Neural progenitor cell (in vitro differentiated cells): Measurements from ENCODE around the gene LIG1. TPM values are rescaled to one million over a fixed set of nuclear protein-coding genes. Genes with fewer than 3 reads are reported as not detected.

Source experiments
- DNase-seq: peaks from one replicate; pipeline ENCODE4 v3.0.0-alpha.2; 2016; ENCODE audit warnings: low spot score
- H2AFZ ChIP-seq: fragments of 200-600 bp; sonication (generic); replicated peaks from 2 replicates; pipeline ENCODE4 v1.6.1; 2016; ENCODE audit warnings: antibody characterized with exemption
- H3F3A ChIP-seq: fragments of 200-600 bp; sonication (generic); 2 replicates; pipeline ENCODE4 v1.6.1; 2016; ENCODE audit warnings: antibody characterized with exemption, low read depth
- H3K27ac ChIP-seq: fragments of 200-600 bp; sonication (generic); 2 replicates; pipeline ENCODE4 v1.5.1; 2016; ENCODE audit warnings: mild to moderate bottlenecking
- H3K27me3 ChIP-seq: fragments of 200-600 bp; sonication (generic); 2 replicates; pipeline ENCODE4 v1.6.1; 2016; ENCODE audit warnings: mild to moderate bottlenecking, moderate library complexity
- H3K36me3 ChIP-seq: fragments of 200-600 bp; sonication (generic); 2 replicates; pipeline ENCODE4 v1.5.1; 2016
- H3K4me1 ChIP-seq: fragments of 200-600 bp; sonication (generic); 2 replicates; pipeline ENCODE4 v1.6.1; 2016; ENCODE audit warnings: mixed run types
- H3K4me2 ChIP-seq: fragments of 200-600 bp; sonication (generic); 2 replicates; pipeline ENCODE4 v1.6.1; 2016
- H3K4me3 ChIP-seq: fragments of 200-600 bp; sonication (generic); 2 replicates; pipeline ENCODE4 v1.5.1; 2016
- H3K79me2 ChIP-seq: fragments of 200-600 bp; sonication (generic); 2 replicates; pipeline ENCODE4 v1.6.1; 2016; ENCODE audit warnings: low read depth
- H3K9ac ChIP-seq: fragments of 200-600 bp; sonication (generic); 2 replicates; pipeline ENCODE4 v1.6.1; 2016
- H3K9me3 ChIP-seq: fragments of 200-600 bp; sonication (generic); 2 replicates; pipeline ENCODE4 v1.5.1; 2016; ENCODE audit warnings: low read depth
- H4K20me1 ChIP-seq: fragments of 200-600 bp; sonication (generic); 2 replicates; pipeline ENCODE4 v1.6.1; 2016; ENCODE audit warnings: low read depth
- H3K27ac Mint-ChIP-seq: 3 replicates; pipeline ENCODE4 v1.8.0; 2021; ENCODE audit warnings: mixed read lengths
- H3K27me3 Mint-ChIP-seq: 2 replicates; pipeline ENCODE4 v1.8.0; 2022; ENCODE audit warnings: low read depth, mild to moderate bottlenecking, inconsistent platforms, moderate library complexity, mixed read lengths; ENCODE audit not compliant: insufficient read depth
- H3K36me3 Mint-ChIP-seq: 3 replicates; pipeline ENCODE4 v1.8.0; 2021; ENCODE audit warnings: mixed read lengths
- H3K4me1 Mint-ChIP-seq: 3 replicates; pipeline ENCODE4 v1.8.0; 2021; ENCODE audit warnings: mixed read lengths
- H3K4me3 Mint-ChIP-seq: 3 replicates; pipeline ENCODE4 v1.8.0; 2021; ENCODE audit warnings: mild to moderate bottlenecking, moderate library complexity, mixed read lengths
- H3K9me3 Mint-ChIP-seq: 3 replicates; pipeline ENCODE4 v1.8.0; 2020; ENCODE audit warnings: mixed read lengths
- EZH2 ChIP-seq: fragments of 200-600 bp; sonication (generic); IDR thresholded peaks from 2 replicates; pipeline ENCODE4 v1.6.1; 2017; ENCODE audit warnings: antibody characterized with exemption, mild to moderate bottlenecking, moderate library complexity
- EZH2phosphoT487 ChIP-seq: fragments of 200-600 bp; sonication (generic); IDR thresholded peaks from 2 replicates; pipeline ENCODE4 v1.6.1; 2017; ENCODE audit warnings: antibody characterized with exemption
- total RNA-seq: library from RNA; depleted of rRNA; stranded (reverse); fragments of >200 nt; gene quantifications from 2 replicates; pipeline ENCODE4 v1.2.3, GENCODE V29; 2015; ENCODE audit warnings: low replicate concordance
- TF ChIP-seq, protein P1 (sequence below): fragments of 200-600 bp; sonication (generic); IDR thresholded peaks from 2 replicates; pipeline ENCODE4 v1.5.1; 2017; ENCODE audit warnings: antibody characterized with exemption, mild to moderate bottlenecking

Gene LIG1
- total RNA-seq, 1 donor from 2014 or later, result 40.0 TPM

DNA sequence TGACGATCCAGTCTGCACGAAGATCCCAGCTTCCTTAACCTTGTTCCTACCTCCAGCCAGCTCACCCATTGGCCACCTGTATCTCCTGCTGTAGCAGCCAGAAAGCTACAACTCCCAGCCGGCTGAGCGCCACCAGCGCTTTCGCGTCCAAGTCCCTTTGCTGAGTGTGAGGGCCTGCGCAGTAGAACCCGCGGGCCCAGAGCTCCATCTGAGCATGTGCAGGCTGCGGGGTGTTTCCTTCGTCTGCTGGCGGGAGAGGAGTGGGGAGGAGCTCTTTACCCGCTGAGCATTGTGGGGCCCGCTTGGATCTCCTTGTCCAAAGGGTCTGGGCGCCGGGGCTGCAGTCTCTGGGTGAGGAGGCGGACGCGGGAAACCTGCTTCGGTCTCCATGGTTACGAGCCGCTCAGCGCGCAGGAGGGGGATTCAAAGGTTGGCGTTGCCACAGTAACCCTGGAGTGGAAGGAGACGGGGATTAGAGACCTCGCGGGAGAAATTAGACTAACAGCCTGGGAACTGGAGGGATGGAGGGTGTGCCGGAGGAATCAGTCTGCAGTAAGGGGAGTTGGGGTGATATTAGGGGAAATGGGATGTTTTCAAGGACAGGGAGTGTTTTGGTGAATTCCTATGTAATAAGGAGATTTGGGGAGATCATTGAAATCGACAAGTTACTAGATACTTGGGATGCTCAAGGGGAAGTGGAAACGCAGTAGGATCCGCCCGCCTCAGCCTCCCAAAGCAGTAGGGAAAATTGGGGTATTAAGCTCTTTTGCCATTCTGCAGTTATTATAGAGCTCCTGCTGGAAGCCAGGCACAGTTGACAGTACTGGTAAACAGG lies 33.9 kb upstream of the LIG1 start:
- Histone ChIP-seq H3K36me3 (no peaks in the 10 kb centered on the region), H3F3A (peaks cover 16% of the 10 kb centered on the region), H3K27me3 (no peaks in the 10 kb centered on the region), H4K20me1 (no peaks in the 10 kb centered on the region), H3K4me3 (peak overlapping the region; percentile 57), H3K4me1 (peaks cover 8% of the 10 kb centered on the region), H3K4me2 (peak overlapping the region; percentile 90), H3K9ac (peak overlapping the region; percentile 50), H3K27ac (no peak overlapping the region), H2AFZ (peak overlapping the region; percentile 30), H3K9me3 (no peaks in the 10 kb centered on the region), H3K79me2 (peaks cover 4% of the 10 kb centered on the region)
- Mint-ChIP-seq H3K4me3 (no peak overlapping the region), H3K9me3 (no peaks in the 10 kb centered on the region), H3K27me3 (peaks cover 6% of the 10 kb centered on the region), H3K27ac (no peak overlapping the region), H3K4me1 (peaks cover 2% of the 10 kb centered on the region), H3K36me3 (peaks cover 7% of the 10 kb centered on the region)
- peak; percentile 100 for DNase-seq
- no peak for TF ChIP-seq EZH2phosphoT487
- TF ChIP-seq EZH2, result no peak
- TF ChIP-seq, protein P1, sequence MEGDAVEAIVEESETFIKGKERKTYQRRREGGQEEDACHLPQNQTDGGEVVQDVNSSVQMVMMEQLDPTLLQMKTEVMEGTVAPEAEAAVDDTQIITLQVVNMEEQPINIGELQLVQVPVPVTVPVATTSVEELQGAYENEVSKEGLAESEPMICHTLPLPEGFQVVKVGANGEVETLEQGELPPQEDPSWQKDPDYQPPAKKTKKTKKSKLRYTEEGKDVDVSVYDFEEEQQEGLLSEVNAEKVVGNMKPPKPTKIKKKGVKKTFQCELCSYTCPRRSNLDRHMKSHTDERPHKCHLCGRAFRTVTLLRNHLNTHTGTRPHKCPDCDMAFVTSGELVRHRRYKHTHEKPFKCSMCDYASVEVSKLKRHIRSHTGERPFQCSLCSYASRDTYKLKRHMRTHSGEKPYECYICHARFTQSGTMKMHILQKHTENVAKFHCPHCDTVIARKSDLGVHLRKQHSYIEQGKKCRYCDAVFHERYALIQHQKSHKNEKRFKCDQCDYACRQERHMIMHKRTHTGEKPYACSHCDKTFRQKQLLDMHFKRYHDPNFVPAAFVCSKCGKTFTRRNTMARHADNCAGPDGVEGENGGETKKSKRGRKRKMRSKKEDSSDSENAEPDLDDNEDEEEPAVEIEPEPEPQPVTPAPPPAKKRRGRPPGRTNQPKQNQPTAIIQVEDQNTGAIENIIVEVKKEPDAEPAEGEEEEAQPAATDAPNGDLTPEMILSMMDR, result no peak

DNA sequence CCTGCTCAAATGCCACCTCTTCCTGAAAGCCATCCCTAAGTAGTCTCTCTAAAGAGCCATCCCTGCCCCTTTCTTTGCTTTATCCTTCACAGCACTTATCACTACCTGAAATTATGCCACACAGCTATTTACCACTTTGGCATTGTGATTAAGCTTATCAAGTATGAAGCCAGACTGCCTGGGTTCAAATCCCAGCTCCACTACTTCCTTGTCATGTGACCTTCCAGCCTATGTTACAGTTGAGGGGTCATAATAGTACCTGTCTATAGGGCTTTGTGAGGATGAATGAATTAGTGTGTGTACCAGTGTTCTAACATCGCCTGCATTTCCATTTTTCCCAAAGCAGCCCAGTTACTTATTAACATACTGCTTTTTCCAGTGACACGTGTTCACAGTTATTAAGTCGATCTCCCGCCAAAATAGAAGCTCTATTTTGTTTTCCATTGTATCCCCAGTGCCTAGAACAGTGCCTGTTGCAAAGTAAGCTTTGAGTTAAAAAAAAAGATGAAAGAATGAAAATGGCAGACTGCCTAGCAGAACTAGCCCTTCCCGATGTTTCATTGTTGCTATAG lies 33.2 kb upstream of the LIG1 start:
- peak overlapping the region; percentile 67 for H3K4me2 ChIP-seq
- no peaks in the 10 kb centered on the region for H3K27me3 ChIP-seq
- H3K27me3 Mint-ChIP-seq, result peaks cover 6% of the 10 kb centered on the region
- H2AFZ ChIP-seq, result peak overlapping the region; percentile 14
- no peaks in the 10 kb centered on the region for H4K20me1 ChIP-seq
- no peaks in the 10 kb centered on the region for H3K36me3 ChIP-seq
- no peak overlapping the region for H3K27ac Mint-ChIP-seq
- no peaks in the 10 kb centered on the region for H3K9me3 ChIP-seq
- peaks cover 9% of the 10 kb centered on the region for H3K36me3 Mint-ChIP-seq
- DNase-seq, result no peak
- peaks cover 16% of the 10 kb centered on the region for H3F3A ChIP-seq
- peaks cover 4% of the 10 kb centered on the region for H3K79me2 ChIP-seq
- H3K4me1 ChIP-seq, result peaks cover 8% of the 10 kb centered on the region
- peak overlapping the region; percentile 57 for H3K4me3 ChIP-seq
- H3K27ac ChIP-seq, result no peak overlapping the region
- no peak overlapping the region for H3K4me3 Mint-ChIP-seq
- TF ChIP-seq EZH2phosphoT487 (no peak), EZH2 (no peak)
- TF ChIP-seq, protein P1, result no peak
- no peak overlapping the region for H3K9ac ChIP-seq
- H3K9me3 Mint-ChIP-seq, result no peaks in the 10 kb centered on the region
- peaks cover 2% of the 10 kb centered on the region for H3K4me1 Mint-ChIP-seq

DNA sequence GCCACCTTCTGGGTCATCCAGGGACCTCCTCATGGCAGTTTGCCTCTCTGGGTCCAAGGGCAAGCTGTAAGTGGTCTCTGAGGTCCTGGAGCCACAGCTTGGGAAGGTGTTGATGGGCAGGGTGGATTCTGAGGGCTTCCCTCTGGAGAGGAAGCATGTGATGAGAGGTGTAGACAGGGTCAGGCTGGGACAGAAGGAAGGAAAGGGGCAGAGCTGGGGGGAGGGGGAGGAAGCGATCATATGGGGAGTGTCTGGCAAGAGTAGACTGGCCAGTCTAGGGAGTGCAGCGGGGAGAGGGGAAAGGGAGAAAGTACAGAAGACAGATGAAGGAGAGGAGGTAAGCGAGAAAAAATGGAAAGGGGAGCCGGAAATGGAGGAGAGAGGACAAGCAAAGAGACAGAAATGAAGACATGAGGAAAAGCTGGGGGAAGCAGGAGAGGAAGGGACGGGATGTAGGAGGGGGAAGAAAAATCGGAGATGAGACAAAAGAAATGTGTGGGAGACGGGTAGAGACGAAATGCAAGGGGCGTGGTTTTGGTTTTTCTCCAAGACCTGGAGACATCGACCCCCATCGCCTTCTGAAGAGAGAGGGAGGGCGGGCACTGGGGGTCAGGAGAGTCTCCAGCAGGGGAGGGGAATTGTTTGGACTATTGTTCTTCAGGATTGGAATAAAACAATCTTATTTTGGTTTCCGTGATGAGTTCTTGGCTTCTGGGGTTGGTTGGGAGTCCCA lies 27.0 kb upstream of the LIG1 start:
- Histone ChIP-seq H3K4me2 (no peak overlapping the region), H3K9me3 (no peaks in the 10 kb centered on the region), H3K79me2 (no peaks in the 10 kb centered on the region), H2AFZ (no peak overlapping the region), H3K27me3 (no peaks in the 10 kb centered on the region), H3F3A (no peaks in the 10 kb centered on the region), H3K4me3 (no peak overlapping the region), H3K27ac (no peak overlapping the region), H4K20me1 (no peaks in the 10 kb centered on the region), H3K9ac (no peak overlapping the region), H3K4me1 (no peaks in the 10 kb centered on the region), H3K36me3 (no peaks in the 10 kb centered on the region)
- peaks cover 9% of the 10 kb centered on the region for H3K4me1 Mint-ChIP-seq
- no peak overlapping the region for H3K27ac Mint-ChIP-seq
- H3K36me3 Mint-ChIP-seq, result peaks cover 25% of the 10 kb centered on the region
- peaks cover 4% of the 10 kb centered on the region for H3K27me3 Mint-ChIP-seq
- no peak overlapping the region for H3K4me3 Mint-ChIP-seq
- DNase-seq, result no peak
- no peaks in the 10 kb centered on the region for H3K9me3 Mint-ChIP-seq
- TF ChIP-seq EZH2phosphoT487 (no peak), EZH2 (no peak)
- TF ChIP-seq, protein P1, result no peak
